ENCODE measurements around the gene RPN2.
A peak's percentile ranks its signal among the peaks of the same experiment; 100 is the strongest.
"Not testable (repeated sequence)": the region's sequence is repeated elsewhere in the genome, so short reads cannot be mapped to it uniquely, and the experiment has no call there.

Gene RPN2

DNA sequence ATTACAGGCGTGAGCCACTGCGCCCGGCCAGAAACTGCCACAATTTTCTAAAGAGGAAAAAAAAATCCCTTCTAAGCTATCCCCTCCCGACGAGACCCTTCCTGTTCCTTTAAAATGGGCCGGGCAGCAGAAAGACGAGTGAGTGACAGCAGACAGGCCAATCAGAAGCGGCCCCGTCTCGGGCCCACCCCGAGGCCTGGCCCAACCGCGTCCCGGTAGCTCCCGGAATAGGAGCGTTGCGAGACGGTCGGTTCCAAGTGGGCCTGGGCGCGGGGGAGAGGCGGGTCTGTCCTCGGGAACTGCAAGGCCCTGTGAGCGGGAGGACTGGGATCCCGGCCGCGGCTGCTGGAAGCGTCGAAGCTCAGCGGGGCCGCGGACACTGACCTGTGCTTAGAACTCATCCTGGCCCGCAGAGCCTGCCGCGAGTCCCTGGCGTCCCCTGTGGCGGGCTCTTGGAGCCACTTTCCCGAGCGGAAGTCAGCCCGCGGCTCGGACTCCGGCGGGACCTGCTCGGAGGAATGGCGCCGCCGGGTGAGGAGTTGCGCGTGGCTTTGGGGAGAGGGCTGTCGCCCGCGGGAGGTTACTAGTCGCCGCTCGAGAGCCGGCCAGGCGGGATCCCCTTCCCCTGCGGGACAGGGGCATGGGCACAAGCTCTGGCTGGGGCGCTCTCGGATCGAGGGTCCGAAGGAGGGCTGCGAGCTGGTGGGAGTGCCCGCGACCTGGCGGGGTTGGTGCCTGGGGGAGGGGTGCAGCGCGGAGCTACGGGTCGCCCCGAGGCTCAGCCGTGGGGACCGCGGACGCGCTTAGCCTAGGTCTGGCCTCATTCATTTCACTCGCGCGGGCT, at the start of gene RPN2, which contains the start of gene MROH8:
Gene RPN2, plus strand, starts transcription at position 492 of the 844 bp plus-strand sequence. Its CDS starts 27 bp downstream, at position 519.
Gene MROH8, minus strand, starts transcription at position 710 of the 844 bp plus-strand sequence.
- peak; percentile 96 for DNase-seq

DNA sequence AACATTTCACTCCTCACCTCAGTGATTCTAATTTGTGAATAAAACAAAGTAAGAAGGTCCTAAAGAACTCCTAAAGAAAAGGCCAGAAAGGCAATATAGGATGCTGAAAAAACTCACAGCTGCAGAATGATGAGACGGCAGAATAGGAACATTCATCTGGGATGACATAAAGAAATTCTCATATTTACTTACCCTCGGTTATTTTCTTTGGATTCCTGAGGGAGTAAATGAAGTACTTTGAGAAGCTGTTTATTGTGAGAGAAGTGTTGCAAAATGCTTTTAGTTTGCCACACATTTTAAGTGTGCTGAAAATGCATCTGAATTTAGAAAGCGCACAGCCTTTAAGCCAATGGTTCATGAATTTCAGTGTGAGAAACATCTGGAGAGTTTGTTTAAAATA, 47.6 kb upstream of the RPN2 start:
- no peak for DNase-seq

DNA sequence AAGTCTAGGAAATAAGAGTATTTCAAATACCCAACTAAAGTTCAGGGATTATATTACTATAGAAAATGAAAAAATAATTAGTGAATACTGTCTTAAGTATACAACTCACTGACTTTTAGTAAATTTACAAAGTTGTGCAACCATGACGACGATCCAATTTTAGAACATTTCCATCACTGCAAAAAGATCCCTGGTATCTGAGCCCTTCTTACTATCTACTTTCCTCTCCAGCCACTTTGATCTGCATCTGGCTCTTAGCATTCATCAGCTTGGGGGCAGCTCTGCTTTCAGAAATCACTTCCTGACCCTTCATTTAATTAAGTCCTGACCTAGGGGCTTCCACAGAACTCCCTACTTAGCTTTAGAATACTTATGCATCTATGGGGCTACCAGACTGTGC, 45.2 kb upstream of the RPN2 start:
- DNase-seq, result no peak

GRCh38 chr20:37137547-37137946, 41.6 kb upstream of the RPN2 start:
- DNase-seq, result no peak

DNA sequence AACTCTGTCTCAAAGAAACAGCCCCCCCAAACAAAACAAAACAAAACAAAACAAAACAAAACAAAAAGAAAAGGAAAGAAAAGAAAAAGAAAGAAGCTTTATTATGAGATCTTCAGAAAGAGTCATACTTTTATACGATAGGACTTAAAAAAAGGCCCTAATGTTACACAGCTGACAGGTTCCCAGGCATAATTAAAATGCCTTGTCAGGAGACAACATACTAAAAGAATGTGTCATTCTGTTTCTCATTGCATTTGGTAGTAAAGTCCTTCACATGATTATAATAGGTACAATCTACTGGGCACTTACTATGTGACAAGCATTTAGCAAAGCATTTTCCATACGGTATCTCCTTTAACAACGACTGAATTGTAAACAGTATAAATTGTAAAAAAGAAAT, 36.4 kb upstream of the RPN2 start:
- no peak for DNase-seq

GRCh38 chr20:37144856-37145404, 34.2 kb upstream of the RPN2 start:
- no peak for DNase-seq

DNA sequence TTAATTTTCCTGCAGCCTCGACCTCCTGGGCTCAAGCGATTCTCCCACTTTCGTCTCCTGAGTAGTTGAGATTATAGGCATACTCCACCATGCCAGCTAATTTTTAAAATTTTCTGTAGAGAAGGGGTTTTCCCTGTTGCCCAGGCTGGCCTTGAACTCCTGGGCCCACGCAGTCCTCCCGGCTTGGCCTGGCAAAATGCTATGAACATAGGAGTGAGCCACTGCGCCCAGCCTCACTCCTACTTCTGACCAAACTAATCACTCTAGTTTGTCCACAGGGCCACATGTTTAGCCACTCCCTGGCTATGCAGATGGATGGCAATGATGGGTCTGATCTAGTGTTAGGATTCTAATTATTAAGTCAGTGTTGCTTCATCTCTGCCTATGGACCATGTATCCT, 31.9 kb upstream of the RPN2 start:
- DNase-seq, result no peak

DNA sequence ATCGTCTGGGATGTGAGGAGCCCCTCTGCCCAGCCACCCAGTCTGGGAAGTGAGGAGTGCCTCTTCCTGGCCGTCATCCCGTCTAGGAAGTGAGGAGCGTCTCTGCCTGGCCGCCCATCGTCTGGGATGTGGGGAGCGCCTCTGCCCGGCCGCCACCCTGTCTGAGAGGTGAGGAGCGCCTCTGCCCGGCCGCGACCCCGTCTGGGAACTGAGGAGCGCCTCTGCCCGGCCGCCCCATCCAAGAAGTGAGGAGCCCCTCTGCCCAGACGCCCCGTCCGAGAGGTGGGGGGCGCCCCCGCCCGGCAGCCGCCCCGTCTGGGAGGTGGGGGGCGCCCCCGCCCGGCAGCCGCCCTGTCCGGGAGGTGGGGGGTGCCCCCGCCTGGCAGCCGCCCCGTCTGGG, 28.3 kb upstream of the RPN2 start:
- DNase-seq, result not testable (repeated sequence)

GRCh38 chr20:37151529-37151928, 27.6 kb upstream of the RPN2 start:
- DNase-seq, result no peak

DNA sequence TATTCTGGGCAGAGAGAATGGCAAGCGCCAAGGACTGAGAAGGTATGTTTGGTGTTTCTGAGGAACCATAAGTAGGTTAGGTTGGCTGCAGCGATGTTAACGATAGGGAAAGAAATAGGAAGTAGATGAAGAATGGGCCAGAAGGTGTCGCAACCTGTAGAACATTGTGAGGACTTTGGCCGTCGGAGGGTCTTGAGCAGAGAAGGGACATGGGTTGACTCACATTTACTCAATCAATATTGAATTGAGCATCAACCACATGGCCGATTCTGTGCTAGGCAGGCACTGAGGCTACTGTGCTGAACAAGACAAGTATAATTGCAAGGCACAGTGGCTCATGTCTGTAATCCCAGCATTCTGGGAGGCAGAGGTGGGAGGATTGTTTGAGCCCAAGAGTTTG, 26.8 kb upstream of the RPN2 start:
- no peak for DNase-seq

- DNase-seq, result no peak
Measured at GRCh38 chr20:37154684-37155298, 24.3 kb upstream of the RPN2 start.

GRCh38 chr20:37155987-37156386, 23.1 kb upstream of the RPN2 start:
- DNase-seq, result no peak

GRCh38 chr20:37158248-37158647, 20.9 kb upstream of the RPN2 start:
- no peak for DNase-seq

DNA sequence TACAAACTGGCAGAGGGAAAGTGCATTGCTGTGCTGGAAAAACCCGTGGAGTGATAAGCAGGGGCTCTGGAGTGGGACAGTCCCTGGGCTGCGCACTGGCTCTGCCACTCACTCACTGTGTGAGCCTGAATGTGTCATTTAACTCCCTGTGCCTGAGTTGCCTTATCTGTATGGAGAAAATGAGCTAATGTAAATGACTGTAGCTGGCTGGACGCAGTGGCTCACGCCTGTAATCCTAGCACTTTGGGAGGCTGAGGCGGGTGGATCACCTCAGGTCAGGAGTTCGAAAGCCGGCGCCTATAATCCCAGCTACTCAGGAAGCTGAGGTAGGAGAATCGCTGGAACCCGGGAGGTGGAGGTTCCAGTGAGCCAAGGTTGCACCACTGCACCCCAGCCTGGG, 18.4 kb upstream of the RPN2 start:
- DNase-seq, result no peak

- DNase-seq, result no peak
Measured at GRCh38 chr20:37161830-37162549, 17.1 kb upstream of the RPN2 start.

GRCh38 chr20:37162646-37163045, 16.5 kb upstream of the RPN2 start:
- DNase-seq, result no peak

GRCh38 chr20:37163832-37164554, 15.1 kb upstream of the RPN2 start:
- no peak for DNase-seq

DNA sequence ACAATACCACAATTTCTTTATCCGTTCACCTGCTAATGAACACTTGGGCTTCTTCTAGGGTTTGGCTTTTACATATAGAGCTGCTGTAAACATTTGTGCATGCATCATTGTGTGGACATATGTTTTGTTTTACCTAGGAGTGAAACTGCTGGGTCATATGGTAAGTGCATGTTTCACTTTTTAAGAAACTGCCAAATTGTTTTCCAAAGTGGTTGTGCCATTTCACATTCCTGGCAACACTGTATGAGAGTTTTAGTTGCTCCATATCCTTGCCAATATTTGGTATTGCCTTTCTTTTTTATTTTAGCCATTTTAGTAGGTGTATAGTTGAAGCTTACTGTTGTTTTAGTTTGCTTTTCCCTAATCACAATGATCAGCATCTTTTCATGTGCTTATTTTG, 14.1 kb upstream of the RPN2 start:
- DNase-seq, result no peak

DNA sequence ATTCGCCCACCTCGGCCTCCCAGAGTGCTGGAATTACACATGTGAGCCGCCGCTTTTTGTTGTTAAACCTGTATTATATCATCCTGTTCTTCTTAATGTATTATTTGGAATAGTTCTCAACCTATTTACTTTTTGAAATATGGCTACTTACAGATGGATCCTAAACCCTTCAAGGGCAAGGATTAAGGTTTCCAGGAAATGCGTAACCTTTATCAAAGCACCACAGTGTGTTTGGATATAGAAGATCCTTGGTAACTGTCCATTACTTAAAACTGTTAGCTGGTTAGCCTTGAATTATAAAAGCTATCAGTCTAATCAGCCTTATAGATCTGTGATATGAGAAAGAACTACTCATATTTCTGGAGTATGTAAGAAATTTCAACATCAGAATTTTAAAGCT, 12.3 kb upstream of the RPN2 start:
- DNase-seq, result no peak

GRCh38 chr20:37172836-37173235, 6.3 kb upstream of the RPN2 start:
- no peak for DNase-seq

- peak in 1 of 2 experiments; percentile 19 for DNase-seq
Measured at GRCh38 chr20:37179683-37180524, 774 bp downstream of the RPN2 start.

DNA sequence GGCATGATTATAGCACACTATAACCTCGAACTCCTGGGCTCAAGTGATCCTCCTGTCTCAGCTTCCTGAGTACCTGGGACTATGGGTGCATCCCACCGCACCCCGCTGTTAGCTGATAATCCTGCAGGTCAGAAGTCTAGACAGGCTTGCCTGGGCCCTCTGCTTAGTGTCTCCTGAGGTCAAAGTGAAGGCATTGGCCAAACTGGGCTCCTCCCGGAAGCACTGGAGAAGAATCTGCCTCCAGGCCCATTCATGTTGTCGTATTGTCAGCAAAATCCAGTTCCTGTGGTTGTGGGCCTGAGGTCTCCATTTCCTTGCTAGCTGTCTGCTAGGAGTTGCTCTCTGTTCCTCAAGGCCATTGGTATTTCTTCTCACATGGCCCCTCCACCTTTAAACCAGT, 6.6 kb downstream of the RPN2 start:
- no peak for DNase-seq
